Measurements from ENCODE around the gene LEF1. TPM values are rescaled to one million over a fixed set of nuclear protein-coding genes. Genes with fewer than 3 reads are reported as not detected.

Gene LEF1
- total RNA-seq, 2 donors from 2014 or later = 130 to 175 TPM

DNA sequence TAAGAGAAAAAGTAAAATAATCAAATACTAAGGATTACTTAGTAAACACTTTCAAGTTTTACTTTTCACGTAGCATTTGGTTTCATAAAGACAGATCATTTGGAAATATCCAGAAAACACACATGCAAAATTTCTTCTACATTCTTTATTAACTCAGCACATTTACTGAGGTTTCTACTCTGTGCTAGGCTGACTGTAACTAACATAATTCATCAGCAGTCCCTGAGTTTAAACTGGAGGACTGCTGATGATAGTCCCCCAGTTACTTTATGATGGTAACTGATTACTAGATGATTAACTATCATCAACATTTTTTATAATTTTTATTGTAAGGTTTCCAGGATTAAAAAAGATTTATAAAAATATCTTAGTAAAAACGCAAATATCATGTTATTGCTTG lies 12.3 kb downstream of the LEF1 start:
- Mint-ChIP-seq H3K27ac (peak overlapping the region; percentile 94), H3K4me3 (peak overlapping the region; percentile 83 to 89), H3K9me3 (no peaks in the 10 kb centered on the region), H3K27me3 (ENCODE audit: low read depth) (no peaks in the 10 kb centered on the region), H3K36me3 (ENCODE audit: insufficient read depth in 2 of 2) (peaks cover 8 to 17% of the 10 kb centered on the region in 2 donors), H3K4me1 (ENCODE audit: low read depth) (peaks cover 92% of the 10 kb centered on the region)
- ATAC-seq (replicated peaks in 1 of 2) (peak; percentile 48 to 65), DNase-seq (no peak)

DNA sequence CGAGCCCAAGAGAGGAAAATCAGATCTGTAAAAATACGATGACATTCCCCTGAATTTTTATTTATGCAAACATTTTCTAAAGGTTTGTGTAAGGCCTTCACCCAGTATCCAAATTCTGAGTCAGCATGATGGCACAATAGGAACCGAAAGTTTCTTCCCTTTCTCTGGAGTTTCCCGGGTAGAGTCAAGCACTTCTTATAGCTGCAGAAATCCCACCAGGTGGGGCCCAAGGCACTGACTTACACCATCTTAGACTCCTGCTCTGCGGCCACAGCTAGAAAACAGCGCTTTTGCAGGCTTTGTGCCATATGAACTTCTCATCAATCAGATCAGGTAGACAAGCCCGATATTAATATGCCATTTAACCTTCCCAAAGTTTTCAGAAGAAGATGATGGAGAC lies 13.4 kb downstream of the LEF1 start:
- peak overlapping the region; percentile 94 for H3K27ac Mint-ChIP-seq
- DNase-seq (peak in 1 of 2 donors; percentile 39), ATAC-seq (replicated peaks in 1 of 2) (peak; percentile 48 to 54)
- no peaks in the 10 kb centered on the region for H3K27me3 Mint-ChIP-seq (ENCODE audit: low read depth)
- H3K9me3 Mint-ChIP-seq = no peaks in the 10 kb centered on the region
- H3K4me1 Mint-ChIP-seq (ENCODE audit: low read depth) = peaks cover 92% of the 10 kb centered on the region
- peaks cover 7 to 12% of the 10 kb centered on the region in 2 donors for H3K36me3 Mint-ChIP-seq (ENCODE audit: insufficient read depth in 2 of 2)
- H3K4me3 Mint-ChIP-seq = peak overlapping the region; percentile 83 to 89

GRCh38 chr4:108152980-108153379 lies 15.8 kb downstream of the LEF1 start:
- H3K36me3 Mint-ChIP-seq (ENCODE audit: insufficient read depth in 2 of 2) = peaks cover 7 to 11% of the 10 kb centered on the region in 2 donors
- no peak for ATAC-seq (replicated peaks in 1 of 2)
- peak overlapping the region; percentile 72 for H3K27ac Mint-ChIP-seq
- peaks cover 87% of the 10 kb centered on the region for H3K4me1 Mint-ChIP-seq (ENCODE audit: low read depth)
- DNase-seq = no peak
- H3K4me3 Mint-ChIP-seq = peak overlapping the region; percentile 83 to 85
- no peaks in the 10 kb centered on the region for H3K27me3 Mint-ChIP-seq (ENCODE audit: low read depth)
- no peaks in the 10 kb centered on the region for H3K9me3 Mint-ChIP-seq

- DNase-seq (no peak), ATAC-seq (replicated peaks in 1 of 2) (no peak)
- Mint-ChIP-seq H3K4me3 (peak overlapping the region; percentile 60 to 74), H3K9me3 (no peaks in the 10 kb centered on the region), H3K36me3 (ENCODE audit: insufficient read depth in 2 of 2) (peaks cover 11 to 19% of the 10 kb centered on the region in 2 donors), H3K27ac (peak overlapping the region; percentile 87), H3K27me3 (ENCODE audit: low read depth) (no peaks in the 10 kb centered on the region), H3K4me1 (ENCODE audit: low read depth) (peaks cover 87% of the 10 kb centered on the region)
Observed at GRCh38 chr4:108149588-108150380, 18.9 kb downstream of the LEF1 start.

GRCh38 chr4:108148316-108148715 lies 20.4 kb downstream of the LEF1 start:
- peak in 1 of 2 donors; percentile 37 for DNase-seq
- H3K4me1 Mint-ChIP-seq (ENCODE audit: low read depth) = peaks cover 95% of the 10 kb centered on the region

DNA sequence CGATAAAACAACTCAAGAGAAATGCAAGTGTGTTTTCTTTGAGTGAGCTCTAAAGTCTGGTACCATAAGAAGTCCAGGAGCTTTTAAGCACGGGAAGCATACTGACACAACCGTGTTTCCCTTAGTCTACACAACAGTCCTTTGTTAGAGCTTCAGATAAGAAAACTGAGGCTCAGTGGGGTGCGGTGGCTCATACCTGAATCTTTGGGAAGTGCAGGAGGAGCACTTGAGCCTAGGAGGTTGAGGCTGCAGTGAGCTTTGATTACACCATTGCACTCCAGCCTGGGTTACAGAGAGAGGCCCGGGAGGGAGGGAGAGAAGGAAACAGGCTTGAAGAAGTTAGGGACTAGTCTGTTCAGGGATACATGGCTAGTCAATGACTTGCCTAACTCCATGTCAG lies 21.9 kb downstream of the LEF1 start:
- Mint-ChIP-seq H3K9me3 (no peaks in the 10 kb centered on the region), H3K36me3 (ENCODE audit: insufficient read depth in 2 of 2) (peaks cover 10 to 15% of the 10 kb centered on the region in 2 donors), H3K4me1 (ENCODE audit: low read depth) (peaks cover 95% of the 10 kb centered on the region), H3K27me3 (ENCODE audit: low read depth) (no peaks in the 10 kb centered on the region), H3K4me3 (peak overlapping the region; percentile 55 to 82), H3K27ac (peak overlapping the region; percentile 85)
- no peak for ATAC-seq (replicated peaks in 1 of 2)
- no peak for DNase-seq

More at GRCh38 chr4:108148316-108148715, 20.4 kb downstream of the LEF1 start:
- H3K27me3 Mint-ChIP-seq (ENCODE audit: low read depth) = no peaks in the 10 kb centered on the region
- H3K9me3 Mint-ChIP-seq = no peaks in the 10 kb centered on the region
- H3K4me3 Mint-ChIP-seq = peak overlapping the region; percentile 55 to 82
- H3K36me3 Mint-ChIP-seq (ENCODE audit: insufficient read depth in 2 of 2) = peaks cover 15 to 19% of the 10 kb centered on the region in 2 donors
- peak; percentile 54 to 66 for ATAC-seq (replicated peaks in 1 of 2)
- peak overlapping the region; percentile 85 for H3K27ac Mint-ChIP-seq

DNA sequence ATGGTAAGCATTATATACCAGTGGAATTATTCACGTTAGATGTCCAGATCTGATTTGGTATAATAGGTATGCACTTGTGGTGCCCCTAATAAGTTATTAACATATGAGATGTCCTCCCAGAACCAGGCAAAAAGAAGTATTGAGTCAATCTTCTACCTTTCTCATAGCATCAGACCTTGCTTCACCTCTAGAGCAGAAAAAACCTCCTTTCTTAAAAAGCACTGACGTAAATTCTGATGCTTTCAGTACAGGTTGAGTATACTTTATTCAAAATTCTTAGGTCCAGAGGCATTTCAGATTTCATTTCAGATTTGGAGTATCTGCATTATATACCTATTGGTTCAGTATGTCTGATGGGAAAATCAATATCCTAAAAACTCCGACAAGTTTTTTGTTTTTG lies 22.4 kb downstream of the LEF1 start:
- DNase-seq = no peak
- H3K4me1 Mint-ChIP-seq (ENCODE audit: low read depth) = peaks cover 95% of the 10 kb centered on the region
- no peaks in the 10 kb centered on the region for H3K9me3 Mint-ChIP-seq
- no peak for ATAC-seq (replicated peaks in 1 of 2)
- H3K36me3 Mint-ChIP-seq (ENCODE audit: insufficient read depth in 2 of 2) = peaks cover 10 to 15% of the 10 kb centered on the region in 2 donors
- peak overlapping the region; percentile 85 for H3K27ac Mint-ChIP-seq
- H3K4me3 Mint-ChIP-seq = peak overlapping the region; percentile 55 to 82
- H3K27me3 Mint-ChIP-seq (ENCODE audit: low read depth) = no peaks in the 10 kb centered on the region

GRCh38 chr4:108144451-108144850 lies 24.3 kb downstream of the LEF1 start:
- ATAC-seq (replicated peaks in 1 of 2) (peak; percentile 72 to 74), DNase-seq (peak; percentile 68 to 76)
- Mint-ChIP-seq H3K36me3 (ENCODE audit: insufficient read depth in 2 of 2) (peaks cover 8 to 16% of the 10 kb centered on the region in 2 donors), H3K4me1 (ENCODE audit: low read depth) (peaks cover 97% of the 10 kb centered on the region), H3K4me3 (peak overlapping the region; percentile 78 to 82), H3K9me3 (no peaks in the 10 kb centered on the region), H3K27me3 (ENCODE audit: low read depth) (no peaks in the 10 kb centered on the region), H3K27ac (peak overlapping the region; percentile 94)

DNA sequence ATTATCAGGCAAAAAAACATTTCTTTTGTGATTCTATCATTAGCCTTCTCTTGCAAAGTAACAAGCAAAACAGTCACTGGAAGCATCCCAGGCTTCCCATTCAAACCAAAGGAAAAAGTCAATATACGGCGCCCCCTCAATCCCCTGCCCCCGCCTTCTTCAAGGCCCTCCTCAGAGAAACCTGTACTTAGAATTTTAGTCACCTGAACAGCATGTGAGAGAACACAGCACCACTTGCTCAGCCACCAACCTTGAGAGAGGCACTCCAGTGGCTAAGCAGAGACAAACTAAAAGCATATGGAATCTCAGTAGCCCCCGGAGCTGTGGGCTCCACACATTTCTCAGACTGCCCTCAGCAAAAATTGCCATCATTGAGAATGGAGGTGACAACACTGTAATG lies 25.2 kb downstream of the LEF1 start:
- peak overlapping the region; percentile 94 for H3K27ac Mint-ChIP-seq
- H3K27me3 Mint-ChIP-seq (ENCODE audit: low read depth) = no peaks in the 10 kb centered on the region
- H3K9me3 Mint-ChIP-seq = no peaks in the 10 kb centered on the region
- ATAC-seq (replicated peaks in 1 of 2) (no peak), DNase-seq (no peak)
- peaks cover 100% of the 10 kb centered on the region for H3K4me1 Mint-ChIP-seq (ENCODE audit: low read depth)
- H3K36me3 Mint-ChIP-seq (ENCODE audit: insufficient read depth in 2 of 2) = peaks cover 10 to 13% of the 10 kb centered on the region in 2 donors
- peak overlapping the region; percentile 78 to 82 for H3K4me3 Mint-ChIP-seq

- H3K4me3 Mint-ChIP-seq = peak overlapping the region; percentile 78 to 82
- peaks cover 10 to 12% of the 10 kb centered on the region in 2 donors for H3K36me3 Mint-ChIP-seq (ENCODE audit: insufficient read depth in 2 of 2)
- ATAC-seq (replicated peaks in 1 of 2) (no peak), DNase-seq (no peak)
- no peaks in the 10 kb centered on the region for H3K9me3 Mint-ChIP-seq
- peak overlapping the region; percentile 94 for H3K27ac Mint-ChIP-seq
- peaks cover 100% of the 10 kb centered on the region for H3K4me1 Mint-ChIP-seq (ENCODE audit: low read depth)
- no peaks in the 10 kb centered on the region for H3K27me3 Mint-ChIP-seq (ENCODE audit: low read depth)
Observed at GRCh38 chr4:108142870-108143269, 25.9 kb downstream of the LEF1 start.

DNA sequence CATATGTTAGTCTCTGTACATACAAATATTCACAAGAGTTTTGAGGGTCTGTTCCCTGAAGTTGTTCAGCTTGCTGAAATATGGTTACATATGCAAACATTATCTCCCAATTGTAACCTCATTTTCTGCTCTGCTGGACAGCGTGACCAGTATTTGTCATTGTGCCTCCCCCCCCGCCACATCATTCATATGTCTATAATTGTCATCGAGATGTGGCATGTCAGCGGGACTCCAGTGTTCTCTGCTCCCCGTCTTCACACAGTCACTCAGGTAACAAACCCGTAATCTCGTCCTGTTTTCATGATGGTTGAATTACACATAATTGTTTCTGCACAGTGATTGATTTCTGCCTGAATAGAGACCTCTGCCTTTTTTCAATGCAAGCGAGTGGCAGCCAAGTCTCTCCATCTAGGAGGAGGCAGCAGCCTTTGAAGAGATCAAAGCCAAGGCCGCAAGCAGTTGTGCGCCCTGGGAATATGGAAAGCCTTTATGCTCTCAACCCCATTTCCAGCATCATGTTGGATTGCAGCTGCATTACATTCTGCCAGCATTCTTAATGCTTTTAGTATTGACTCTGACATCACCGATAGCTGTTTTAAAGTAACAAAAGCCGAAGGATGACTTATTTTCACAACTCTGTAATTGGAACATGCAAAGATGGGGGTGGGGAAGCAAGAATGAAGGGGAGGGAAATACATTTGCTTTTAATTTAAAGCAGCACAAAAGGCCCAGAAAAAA lies 27.4 kb downstream of the LEF1 start:
- H3K27ac Mint-ChIP-seq = peak overlapping the region; percentile 96
- no peaks in the 10 kb centered on the region for H3K9me3 Mint-ChIP-seq
- H3K4me1 Mint-ChIP-seq (ENCODE audit: low read depth) = peaks cover 99% of the 10 kb centered on the region
- peaks cover 10% of the 10 kb centered on the region in 2 donors for H3K36me3 Mint-ChIP-seq (ENCODE audit: insufficient read depth in 2 of 2)
- no peaks in the 10 kb centered on the region for H3K27me3 Mint-ChIP-seq (ENCODE audit: low read depth)
- H3K4me3 Mint-ChIP-seq = peak overlapping the region; percentile 84 to 95
- DNase-seq (peak; percentile 64 to 70), ATAC-seq (replicated peaks in 1 of 2) (peak; percentile 62 to 63)

DNA sequence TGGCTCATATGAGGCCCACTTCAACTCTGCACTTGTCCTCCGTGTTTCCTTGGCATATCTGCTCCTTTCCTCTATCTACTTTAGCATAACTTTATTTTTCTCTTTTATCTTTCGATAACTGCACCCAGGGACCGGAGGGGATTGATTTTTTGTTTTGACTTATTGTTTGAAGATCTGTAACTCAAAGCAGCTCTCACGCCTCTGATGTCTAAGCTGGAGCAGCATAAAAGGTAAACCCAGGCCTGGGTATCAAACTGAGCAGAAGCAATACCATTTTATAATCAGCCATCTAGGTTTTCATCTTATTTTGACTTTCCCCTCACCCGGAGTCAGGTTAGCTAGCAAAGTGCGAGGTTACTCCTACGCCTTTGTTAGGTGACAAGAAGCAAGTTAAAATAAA lies 28.4 kb downstream of the LEF1 start:
- ATAC-seq (replicated peaks in 1 of 2) (no peak), DNase-seq (no peak)
- Mint-ChIP-seq H3K4me1 (ENCODE audit: low read depth) (peaks cover 99% of the 10 kb centered on the region), H3K9me3 (no peaks in the 10 kb centered on the region), H3K27me3 (ENCODE audit: low read depth) (no peaks in the 10 kb centered on the region), H3K36me3 (ENCODE audit: insufficient read depth in 2 of 2) (peaks cover 5 to 6% of the 10 kb centered on the region in 2 donors), H3K27ac (peak overlapping the region; percentile 96), H3K4me3 (peak overlapping the region; percentile 84 to 95)

- Mint-ChIP-seq H3K27ac (peak overlapping the region; percentile 96), H3K4me3 (peak overlapping the region; percentile 84 to 85), H3K27me3 (ENCODE audit: low read depth) (no peaks in the 10 kb centered on the region), H3K36me3 (ENCODE audit: insufficient read depth in 2 of 2) (peaks cover 3 to 9% of the 10 kb centered on the region in 2 donors), H3K4me1 (ENCODE audit: low read depth) (peaks cover 99% of the 10 kb centered on the region), H3K9me3 (no peaks in the 10 kb centered on the region)
- peak; percentile 59 to 60 for ATAC-seq (replicated peaks in 1 of 2)
- DNase-seq = no peak
Observed at GRCh38 chr4:108139089-108139488, 29.6 kb downstream of the LEF1 start.

All from activated T-cell treated with anti-CD3 and anti-CD28 coated beads, Interleukin-2, amount 50 U/mL, for 72 hours (primary cell).